ENCODE measurements around the gene GUCA2A. TPM values are rescaled to one million over a fixed set of nuclear protein-coding genes. Genes with fewer than 3 reads are reported as not detected.

GUCA2A gene
- total RNA-seq, 1 experiment from 2014 or later, result not detected

DNA sequence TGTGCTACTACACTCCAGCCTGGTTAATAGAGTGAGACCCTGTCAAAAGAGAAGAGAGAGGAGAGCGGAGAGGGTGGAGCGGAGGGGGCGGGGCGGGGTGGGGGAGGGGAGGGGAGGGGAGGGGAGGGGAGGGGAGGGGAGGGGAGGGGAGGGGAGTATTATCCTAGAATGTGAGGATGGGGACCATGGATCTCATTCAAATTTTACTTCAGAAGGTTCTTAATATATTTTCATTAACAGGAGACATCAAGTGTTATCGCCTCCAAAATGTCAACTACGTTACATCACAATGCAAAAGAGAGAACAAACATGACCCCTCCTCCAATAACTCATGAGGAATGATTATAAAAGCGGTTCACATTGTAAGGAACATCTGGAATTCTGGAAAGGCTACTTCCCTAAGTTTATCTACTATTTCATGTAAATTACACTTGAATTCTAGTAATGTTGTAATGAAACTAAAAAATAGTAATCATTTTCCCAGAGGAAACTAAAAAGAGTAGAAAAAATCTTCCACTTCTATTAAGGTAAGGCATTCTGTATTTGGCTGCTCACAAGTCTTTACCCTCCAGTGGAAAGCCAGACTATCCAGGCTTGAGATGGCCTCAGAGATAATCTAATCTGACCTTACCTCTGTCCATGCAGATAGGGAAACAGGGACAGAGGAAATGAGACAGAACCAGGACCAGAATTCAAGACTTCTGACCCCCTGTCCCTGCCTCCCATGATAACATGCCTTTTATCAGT is 18.8 kb upstream of the GUCA2A start:
- Histone ChIP-seq H3K27me3 (no peaks in the 10 kb centered on the region), H3K4me3 (no peak overlapping the region), H3K36me3 (peaks cover 24% of the 10 kb centered on the region), H3K9me3 (no peaks in the 10 kb centered on the region)
- no peak for DNase-seq

GRCh38 chr1:42181687-42182086 is 17.1 kb upstream of the GUCA2A start:
- no peak for DNase-seq
- Histone ChIP-seq H3K27me3 (no peaks in the 10 kb centered on the region), H3K4me3 (no peak overlapping the region), H3K36me3 (peaks cover 16% of the 10 kb centered on the region), H3K9me3 (no peaks in the 10 kb centered on the region)

DNA sequence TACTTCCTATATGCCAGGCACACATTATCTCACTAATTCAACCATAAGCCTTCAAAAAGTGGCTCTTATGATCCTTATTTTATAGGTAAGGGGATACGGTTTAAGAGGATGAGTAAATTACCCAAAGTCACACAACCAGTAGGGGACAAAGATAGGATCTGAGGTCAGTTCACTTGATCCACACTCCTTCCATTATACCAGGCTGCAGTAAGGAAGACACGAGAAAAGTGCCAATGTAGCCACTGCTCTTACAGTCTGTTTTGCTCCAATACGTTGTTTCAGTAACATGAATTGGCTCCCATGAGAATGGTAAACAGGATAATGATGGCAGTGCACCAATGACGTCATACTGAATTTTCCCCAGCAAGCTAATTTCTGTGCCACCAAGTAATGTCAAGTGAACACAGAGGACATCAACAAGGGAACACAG is 15.4 kb upstream of the GUCA2A start:
- no peak for DNase-seq

GRCh38 chr1:42179275-42179674 is 14.7 kb upstream of the GUCA2A start:
- Histone ChIP-seq H3K27me3 (no peaks in the 10 kb centered on the region), H3K4me3 (no peak overlapping the region), H3K36me3 (peaks cover 3% of the 10 kb centered on the region), H3K9me3 (no peaks in the 10 kb centered on the region)
- DNase-seq, result no peak

More for the DNA sequence above, 15.4 kb upstream of the GUCA2A start:
- Histone ChIP-seq H3K27me3 (no peaks in the 10 kb centered on the region), H3K36me3 (peaks cover 9% of the 10 kb centered on the region), H3K4me3 (no peak overlapping the region), H3K9me3 (no peaks in the 10 kb centered on the region)

DNA sequence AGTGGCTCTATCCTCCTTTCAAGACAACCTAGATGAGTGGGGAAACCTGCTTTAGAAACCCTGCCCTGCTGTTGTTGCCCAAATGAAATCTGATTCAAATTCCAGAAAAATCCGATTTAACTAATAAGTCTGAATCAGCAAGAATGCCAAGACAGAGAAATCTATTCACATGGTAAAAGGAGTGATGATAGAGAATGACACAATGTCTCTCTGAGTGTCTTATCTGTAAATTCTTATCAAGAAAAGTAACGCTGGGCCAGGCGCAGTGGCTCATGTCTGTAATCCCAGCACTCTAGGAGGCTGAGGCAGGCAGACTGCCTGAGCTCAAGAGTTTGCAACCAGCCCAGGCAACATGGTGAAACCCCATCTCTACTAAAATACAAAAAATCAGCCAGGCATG is 13.7 kb upstream of the GUCA2A start:
- Histone ChIP-seq H3K4me3 (no peak overlapping the region), H3K27me3 (no peaks in the 10 kb centered on the region), H3K9me3 (no peaks in the 10 kb centered on the region), H3K36me3 (peaks cover 3% of the 10 kb centered on the region)
- DNase-seq, result no peak

GRCh38 chr1:42177541-42177981 is 13.0 kb upstream of the GUCA2A start:
- Histone ChIP-seq H3K4me3 (no peak overlapping the region), H3K27me3 (no peaks in the 10 kb centered on the region), H3K36me3 (no peaks in the 10 kb centered on the region; the same call in none of the 2 replicates), H3K9me3 (no peaks in the 10 kb centered on the region)
- peak; percentile 90 for DNase-seq

DNA sequence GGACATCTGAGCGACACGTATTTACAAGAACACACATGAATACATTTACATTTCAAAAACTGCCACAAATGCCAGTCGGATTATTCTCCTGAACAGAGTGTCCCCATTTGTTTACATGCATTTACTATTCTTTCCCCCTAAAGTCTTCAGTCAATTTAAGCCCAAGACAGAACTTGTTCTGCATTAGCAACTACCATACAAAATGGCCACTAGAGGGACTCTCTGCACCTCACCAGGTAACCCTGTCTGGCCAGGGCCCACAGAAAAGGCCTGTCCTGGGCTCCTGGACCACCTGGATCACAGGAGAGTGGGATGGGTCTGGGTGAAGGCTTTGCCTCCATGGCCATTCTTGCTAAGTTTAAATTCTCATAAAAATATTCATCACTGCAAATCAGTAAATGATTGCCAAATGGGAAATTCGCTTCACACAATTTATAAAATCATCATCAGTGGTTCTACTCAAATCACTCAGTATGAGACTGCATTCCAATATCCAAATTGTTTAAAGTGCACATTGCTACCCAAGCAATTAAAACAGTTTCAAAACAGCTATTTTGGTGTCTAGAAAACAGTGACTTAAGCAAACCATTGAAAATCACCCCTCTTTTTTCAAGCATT is 12.5 kb upstream of the GUCA2A start:
- Histone ChIP-seq H3K4me3 (no peak overlapping the region), H3K36me3 (no peaks in the 10 kb centered on the region; the same call in none of the 2 replicates), H3K9me3 (no peaks in the 10 kb centered on the region), H3K27me3 (no peaks in the 10 kb centered on the region)
- no peak for DNase-seq

DNA sequence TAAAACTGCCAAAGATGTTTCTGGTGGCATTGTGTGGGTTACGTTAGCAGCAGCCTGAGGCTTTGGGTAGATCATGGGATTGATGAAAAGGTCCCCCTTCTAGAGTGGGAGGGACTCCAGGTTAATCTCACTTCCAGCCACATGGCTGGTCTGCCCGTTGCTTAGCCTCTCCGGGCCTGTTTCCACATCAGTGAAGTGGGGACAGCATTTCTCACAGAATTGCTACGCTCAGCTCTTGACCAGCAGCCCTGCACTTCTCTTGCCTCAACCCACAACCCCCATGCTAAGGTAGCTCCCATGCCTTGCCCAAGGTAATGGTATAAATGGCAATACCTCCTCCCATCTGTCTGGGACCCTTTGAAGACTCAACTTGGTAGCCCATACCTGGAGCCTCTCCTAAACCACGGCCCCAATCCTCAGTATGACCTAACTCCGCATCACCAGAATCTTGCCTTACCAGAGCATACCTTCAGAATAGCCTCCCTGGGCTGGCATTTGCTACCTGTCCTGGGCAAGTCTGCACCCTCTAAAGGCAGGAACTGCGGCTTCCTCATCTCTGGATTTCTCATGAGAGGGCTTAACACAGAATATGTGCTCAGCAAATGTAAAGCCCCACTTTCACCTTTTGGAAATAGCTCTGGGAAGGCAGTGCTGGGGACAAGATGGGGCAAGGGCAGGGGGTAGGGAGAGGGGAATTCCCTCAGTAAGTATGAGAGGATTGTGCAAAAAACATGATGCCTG is 10.9 kb upstream of the GUCA2A start:
- no peaks in the 10 kb centered on the region for H3K27me3 ChIP-seq
- no peak overlapping the region for H3K4me3 ChIP-seq
- no peaks in the 10 kb centered on the region for H3K9me3 ChIP-seq
- no peak for DNase-seq
- H3K36me3 ChIP-seq, result no peaks in the 10 kb centered on the region; the same call in none of the 2 replicates

DNA sequence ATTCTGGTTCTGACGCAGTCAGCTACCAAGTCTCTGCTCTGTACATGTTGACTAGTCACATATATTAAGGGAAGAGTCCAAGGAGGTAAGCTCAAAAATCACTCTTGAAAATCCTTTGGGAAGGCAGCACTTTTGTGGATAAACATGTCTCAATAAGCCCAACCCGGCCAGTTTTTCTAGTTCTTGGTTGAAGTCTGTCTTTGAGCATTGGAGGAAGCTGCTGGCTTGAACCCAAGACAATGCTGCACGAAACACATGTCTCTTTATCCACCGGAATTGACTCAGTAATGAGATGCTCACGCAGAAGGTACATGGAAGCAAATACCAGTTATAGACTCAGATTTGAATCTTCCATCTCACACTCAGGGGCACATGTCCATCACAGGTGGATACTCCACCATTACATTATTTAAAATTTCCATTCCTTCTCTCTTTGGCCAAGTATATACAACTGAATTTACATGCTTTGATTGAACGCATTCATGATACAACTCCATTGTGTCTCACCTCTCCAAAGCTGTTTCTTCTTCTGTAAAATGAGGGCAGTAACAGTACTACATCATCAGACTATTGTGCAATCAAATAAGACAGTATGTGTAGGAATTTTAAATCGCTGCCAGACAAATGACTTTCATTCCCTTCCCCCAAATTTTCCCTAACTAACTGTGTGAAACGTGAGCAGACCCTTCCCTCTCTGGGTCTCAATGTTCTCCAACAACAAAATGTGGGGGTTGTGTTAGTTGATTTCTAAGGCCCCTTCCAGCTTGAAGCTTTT is 9.6 kb upstream of the GUCA2A start:
- no peaks in the 10 kb centered on the region for H3K27me3 ChIP-seq
- H3K36me3 ChIP-seq, result no peaks in the 10 kb centered on the region; the same call in none of the 2 replicates
- H3K9me3 ChIP-seq, result no peaks in the 10 kb centered on the region
- no peak for DNase-seq
- no peak overlapping the region for H3K4me3 ChIP-seq

DNA sequence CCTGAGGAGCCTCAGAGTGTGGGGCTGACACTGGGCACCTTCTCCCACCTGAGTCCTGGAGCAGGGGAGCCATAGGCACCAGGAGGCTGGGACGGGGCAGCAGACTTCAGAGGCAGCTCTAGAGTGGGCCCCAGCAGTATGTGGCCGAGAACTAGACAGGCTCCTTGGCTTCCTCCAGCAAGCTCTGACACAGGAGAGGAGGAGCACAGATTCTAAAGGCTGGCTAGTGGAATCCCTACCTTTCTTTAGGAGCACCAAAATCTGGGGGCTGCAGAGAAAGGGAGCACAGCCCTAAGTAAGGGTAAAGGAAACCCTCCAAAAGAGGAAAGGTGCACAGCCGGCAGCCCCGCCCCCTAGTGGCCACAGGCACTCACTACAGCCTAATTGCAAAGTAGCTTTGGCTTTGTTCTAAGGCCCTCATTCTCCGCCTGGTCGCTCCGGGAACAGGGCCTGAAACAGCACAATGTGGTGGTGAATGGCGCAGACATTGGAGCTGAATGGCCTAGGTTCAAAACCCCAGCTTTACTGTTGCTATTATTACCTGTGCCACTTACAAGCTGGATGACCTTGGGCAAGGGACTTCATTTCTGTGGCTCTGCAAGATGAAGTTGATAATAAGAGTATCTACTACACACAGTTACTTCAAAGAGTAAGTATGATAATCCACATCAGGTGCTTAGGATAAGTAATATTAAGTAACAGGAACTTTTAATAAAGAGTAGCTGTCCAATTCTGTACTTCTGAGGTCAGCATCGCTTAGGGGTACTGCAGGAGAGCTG is 8.8 kb upstream of the GUCA2A start:
- Histone ChIP-seq H3K9me3 (no peaks in the 10 kb centered on the region), H3K4me3 (no peak overlapping the region), H3K27me3 (no peaks in the 10 kb centered on the region), H3K36me3 (no peaks in the 10 kb centered on the region; the same call in none of the 2 replicates)
- DNase-seq, result peak; percentile 36

DNA sequence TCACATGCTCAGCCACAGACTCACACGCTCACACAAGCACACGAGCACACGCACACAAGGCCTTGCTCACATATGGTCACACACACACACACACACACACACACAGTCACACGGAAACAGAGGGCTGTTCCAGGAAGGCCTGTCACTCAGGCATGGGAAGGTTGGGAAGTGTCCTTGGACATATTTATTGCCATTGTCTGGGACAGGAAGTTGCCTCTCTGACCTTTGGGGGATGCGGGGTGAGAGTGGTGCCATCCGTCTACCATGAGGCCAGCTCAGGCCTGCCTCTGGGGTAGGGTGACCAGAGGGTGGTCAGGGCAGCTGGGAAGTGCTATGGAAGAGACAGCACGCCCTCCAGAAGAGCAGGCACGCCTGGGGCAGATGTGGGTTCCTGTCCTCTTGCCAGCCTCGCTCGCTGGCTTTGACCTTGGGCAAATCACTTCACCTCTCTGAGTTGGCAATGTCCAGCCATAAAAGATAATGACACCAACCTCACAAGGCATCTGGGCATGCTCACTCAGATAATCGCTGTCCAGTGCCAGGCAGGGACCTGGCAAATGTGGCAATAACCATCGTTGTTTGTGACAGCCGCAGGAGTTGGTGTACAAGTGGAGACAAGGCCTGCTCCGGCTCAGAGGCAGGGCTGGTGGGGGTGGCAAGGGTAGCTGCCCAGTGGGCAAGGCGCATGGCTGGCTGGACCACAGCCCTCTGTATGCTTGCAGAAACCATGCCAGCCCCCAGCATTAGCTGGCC is 8.0 kb upstream of the GUCA2A start:
- H3K27me3 ChIP-seq, result no peaks in the 10 kb centered on the region
- no peak overlapping the region for H3K4me3 ChIP-seq
- no peaks in the 10 kb centered on the region for H3K9me3 ChIP-seq
- no peak for DNase-seq
- H3K36me3 ChIP-seq, result no peaks in the 10 kb centered on the region; the same call in none of the 2 replicates

- H3K9me3 ChIP-seq, result no peaks in the 10 kb centered on the region
- no peaks in the 10 kb centered on the region; the same call in none of the 2 replicates for H3K36me3 ChIP-seq
- no peak overlapping the region for H3K4me3 ChIP-seq
- DNase-seq, result no peak
- H3K27me3 ChIP-seq, result no peaks in the 10 kb centered on the region
Measured at GRCh38 chr1:42171679-42172266, 7.2 kb upstream of the GUCA2A start.

DNA sequence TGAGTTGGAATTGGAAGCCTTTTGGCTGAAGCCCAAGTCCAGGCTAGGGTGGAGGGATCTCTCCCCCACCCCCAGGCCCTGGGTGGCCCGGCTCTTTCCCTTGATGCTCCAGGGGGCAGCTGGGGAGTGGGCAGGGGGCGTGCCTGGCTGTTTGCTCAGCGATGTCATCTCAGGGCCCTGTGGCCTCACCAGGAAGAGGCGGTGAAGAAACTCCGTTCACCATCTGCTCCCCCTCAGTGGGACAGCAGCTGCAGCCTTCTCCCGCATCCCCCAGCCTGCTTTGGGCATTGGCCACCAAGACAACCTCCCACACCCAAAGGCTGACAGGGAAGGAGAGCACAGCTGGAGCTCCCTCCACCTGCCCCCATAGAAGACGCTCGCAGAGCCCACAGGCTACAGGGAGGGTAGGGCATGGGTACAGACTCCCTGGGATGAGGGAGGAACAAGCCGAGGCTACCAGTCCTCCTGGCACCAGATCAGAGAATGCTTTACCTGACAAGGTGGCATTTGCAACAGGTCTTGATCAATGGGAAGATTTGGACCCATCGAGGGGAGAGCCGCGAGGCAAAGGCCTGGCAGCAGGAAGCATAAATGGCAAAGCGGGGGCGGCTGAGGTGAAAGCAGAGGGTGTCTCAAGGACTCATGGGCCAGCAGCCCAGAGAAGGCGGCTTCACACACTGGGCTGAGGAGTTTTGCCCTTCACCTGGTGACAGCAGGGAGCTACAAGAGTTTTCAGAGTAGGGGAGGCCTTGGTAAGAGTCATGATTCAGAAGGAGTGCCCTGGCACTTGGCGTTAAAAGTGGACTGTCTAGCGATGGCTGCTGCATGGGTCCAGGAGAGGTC is 6.5 kb upstream of the GUCA2A start:
- no peak for DNase-seq
- H3K27me3 ChIP-seq, result no peaks in the 10 kb centered on the region
- H3K4me3 ChIP-seq, result no peak overlapping the region
- H3K36me3 ChIP-seq, result no peaks in the 10 kb centered on the region; the same call in none of the 2 replicates
- H3K9me3 ChIP-seq, result no peaks in the 10 kb centered on the region

DNA sequence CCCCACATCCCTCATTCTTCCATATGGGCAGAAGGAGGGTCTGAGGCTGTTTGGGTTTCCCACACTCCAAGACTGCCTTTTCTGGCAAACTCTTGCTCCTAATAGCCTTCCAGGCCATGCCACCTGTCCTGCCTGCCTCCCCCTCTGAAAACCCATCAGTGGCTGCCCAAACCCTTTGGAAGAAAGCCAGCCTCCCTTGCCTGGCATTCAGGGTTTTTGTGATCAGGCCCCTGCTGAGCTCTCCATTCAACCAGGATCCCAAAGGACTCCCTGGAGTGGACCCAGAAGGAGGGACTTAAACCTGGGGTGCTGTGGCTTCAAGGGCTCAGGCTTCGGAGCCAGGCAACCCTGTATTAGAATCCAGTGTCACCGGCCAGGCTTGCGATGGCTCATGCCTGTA is 4.2 kb upstream of the GUCA2A start:
- Histone ChIP-seq H3K36me3 (no peaks in the 10 kb centered on the region), H3K27me3 (no peaks in the 10 kb centered on the region), H3K4me3 (no peak overlapping the region), H3K9me3 (no peaks in the 10 kb centered on the region)
- DNase-seq, result no peak
